Posterior vena cava (tissue), 2 donors: ENCODE measurements around the gene ZNF160. TPM values are rescaled to one million over a fixed set of nuclear protein-coding genes. Genes with fewer than 3 reads are reported as not detected.
"Not testable (repeated sequence)": the region's sequence is repeated elsewhere in the genome, so short reads cannot be mapped to it uniquely, and the experiment has no call there.

Experiments
- DNase-seq: peaks from one replicate; pipeline ENCODE4 v3.0.0-alpha.2; 2020; ENCODE audit warnings: low spot score
- intact Hi-C, 2 donors: fragments of 100-400 bp; cut with DNase I; formaldehyde crosslinking; loops; one replicate each; pipeline versions ENCODE4 v1.14.1 to v1.14.2; 2022 to 2023
- long read RNA-seq, 2 donors: library from polyadenylated mRNA; unstranded; transcript quantifications; one replicate each; pipeline ENCODE4 v2.0.0, GENCODE V29; 2020 to 2021
- total RNA-seq, 2 donors: library from RNA; stranded (reverse); fragmentation: NEBNext Ultra II Directional; extraction: Animal tissue kit (Norgen Biotek cat#: 25700); gene quantifications; one replicate each; pipeline ENCODE4 v1.2.1, GENCODE V29; 2021
- donor health status: DM: yes; HTN: yes; CAD: no.
- donor health status: DM: yes; HTN: yes; CAD: no.

Gene ZNF160
- 10 to 100 TPM; 23.1 to 26.2 TPM for total RNA-seq
- long read RNA-seq, donor 1, full-length matches to known transcripts, result 3 of 6 reads
- long read RNA-seq, donor 1, partial matches to known transcripts, result 0 of 6 reads
- long read RNA-seq, donor 1, other reads (novel, unspliced or antisense), result 3 of 6 reads
- long read RNA-seq, donor 2, partial matches to known transcripts, result 0 of 5 reads
- long read RNA-seq, donor 2, other reads (novel, unspliced or antisense), result 5 of 5 reads

DNA sequence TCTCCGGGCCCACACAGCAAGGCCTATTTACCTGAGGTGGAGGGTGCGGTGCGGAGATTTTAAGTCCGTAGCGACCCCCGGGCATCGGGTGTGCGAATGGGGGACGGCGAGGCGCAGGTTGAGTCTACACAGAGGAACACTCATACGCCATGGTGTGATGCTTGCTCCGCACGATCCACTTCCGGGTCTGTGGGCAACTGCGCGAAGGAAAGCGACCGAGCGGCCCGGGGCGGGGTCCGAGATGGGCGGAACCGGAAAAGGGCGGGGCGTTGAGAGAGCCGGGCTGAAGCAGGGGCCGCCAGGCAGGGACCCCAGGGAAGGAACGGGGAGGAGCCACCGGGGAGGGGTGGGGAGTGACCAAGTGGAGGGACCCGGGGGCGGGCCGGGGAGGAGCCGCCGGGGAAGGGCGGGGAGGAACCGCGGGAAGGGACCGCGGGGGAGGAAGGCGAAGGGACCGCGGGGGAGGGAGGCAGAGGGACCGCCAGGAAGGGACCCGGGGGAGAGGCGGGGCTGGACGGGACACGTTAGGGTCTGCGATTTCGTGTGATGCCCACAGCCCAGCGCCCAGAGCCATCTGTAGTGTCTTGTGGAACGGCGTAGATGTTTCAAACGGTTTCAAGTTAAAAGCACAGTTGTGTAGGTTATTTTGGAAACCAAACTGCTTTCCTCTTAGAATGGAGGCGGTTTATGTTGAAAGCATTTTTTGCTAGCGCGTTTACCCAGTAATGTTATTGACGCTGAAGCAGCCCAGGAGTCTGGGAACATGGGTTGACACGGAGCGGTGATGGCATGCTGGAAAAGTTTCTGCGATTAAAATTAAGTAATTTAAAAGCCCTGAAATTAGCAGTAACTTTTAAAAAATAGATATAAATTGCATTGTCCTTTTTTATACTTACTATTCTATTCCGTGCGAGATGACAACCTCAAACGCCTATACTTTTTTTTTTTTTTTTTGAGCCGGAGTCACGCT lies at the start of gene ZNF160:
Gene ZNF160 (minus strand): TSS at position 189 of the 970 bp plus-strand sequence. CDS start 17,146 bp downstream, outside the sequence.
- peak; percentile 100 for DNase-seq
- intact Hi-C loops, result no loop called here

DNA sequence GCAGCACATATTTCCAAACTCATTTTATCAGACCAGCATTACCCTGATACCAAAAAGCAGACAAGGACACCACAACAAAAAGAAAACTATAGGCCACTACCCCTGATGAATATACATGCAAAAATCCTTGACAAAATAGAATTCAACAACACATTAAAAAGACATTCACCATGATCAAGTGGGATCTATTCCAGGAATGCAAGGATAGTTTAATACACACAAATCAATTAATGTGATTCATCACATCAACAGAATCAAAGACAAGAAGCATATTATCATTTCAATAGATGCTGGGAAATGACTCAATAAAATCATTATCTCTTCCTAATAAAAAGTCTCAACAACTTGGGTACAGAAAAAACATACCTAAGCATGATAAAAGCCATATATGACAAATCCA lies 44.4 kb upstream of the ZNF160 start:
- intact Hi-C loops, result no loop called here
- DNase-seq, result no peak

DNA sequence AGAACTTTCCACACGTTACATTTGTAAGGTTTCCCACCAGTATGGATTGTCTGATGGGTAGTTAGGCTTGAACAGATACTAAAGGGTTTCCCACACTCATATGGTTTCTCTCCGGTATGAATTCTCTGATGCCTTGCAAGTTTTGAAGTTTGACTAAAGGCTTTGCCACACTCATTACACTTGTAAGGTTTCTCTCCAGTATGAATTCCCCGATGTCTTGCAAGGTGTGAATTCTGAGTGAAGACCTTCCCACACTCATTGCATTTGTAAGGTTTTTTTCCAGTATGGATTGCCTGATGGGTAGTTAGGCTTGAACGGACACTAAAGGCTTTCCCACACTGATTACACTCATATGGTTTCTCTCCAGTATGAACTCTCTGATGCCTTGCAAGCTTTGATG lies 37.1 kb upstream of the ZNF160 start:
- intact Hi-C loops, result no loop called here
- no peak for DNase-seq

DNA sequence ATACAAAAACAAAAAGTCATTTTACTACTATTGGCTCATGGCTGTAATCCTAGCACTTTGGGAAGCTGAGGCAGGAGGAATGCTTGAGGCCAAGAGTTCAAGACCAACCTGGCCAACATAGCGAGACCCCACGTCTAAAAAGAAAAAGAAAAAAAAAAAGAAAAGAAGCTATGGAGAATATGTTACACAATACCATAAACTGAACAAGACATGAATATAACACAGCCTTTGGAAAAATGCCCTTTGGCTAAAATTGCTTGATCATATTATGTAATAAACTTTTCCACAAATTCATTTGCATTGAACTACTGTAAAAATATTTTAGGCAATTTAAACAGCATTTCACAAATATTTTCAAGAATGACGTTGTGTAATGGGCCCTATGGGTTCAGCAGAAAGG lies 33.2 kb upstream of the ZNF160 start:
- no peak for DNase-seq
- intact Hi-C loops, result no loop called here

DNA sequence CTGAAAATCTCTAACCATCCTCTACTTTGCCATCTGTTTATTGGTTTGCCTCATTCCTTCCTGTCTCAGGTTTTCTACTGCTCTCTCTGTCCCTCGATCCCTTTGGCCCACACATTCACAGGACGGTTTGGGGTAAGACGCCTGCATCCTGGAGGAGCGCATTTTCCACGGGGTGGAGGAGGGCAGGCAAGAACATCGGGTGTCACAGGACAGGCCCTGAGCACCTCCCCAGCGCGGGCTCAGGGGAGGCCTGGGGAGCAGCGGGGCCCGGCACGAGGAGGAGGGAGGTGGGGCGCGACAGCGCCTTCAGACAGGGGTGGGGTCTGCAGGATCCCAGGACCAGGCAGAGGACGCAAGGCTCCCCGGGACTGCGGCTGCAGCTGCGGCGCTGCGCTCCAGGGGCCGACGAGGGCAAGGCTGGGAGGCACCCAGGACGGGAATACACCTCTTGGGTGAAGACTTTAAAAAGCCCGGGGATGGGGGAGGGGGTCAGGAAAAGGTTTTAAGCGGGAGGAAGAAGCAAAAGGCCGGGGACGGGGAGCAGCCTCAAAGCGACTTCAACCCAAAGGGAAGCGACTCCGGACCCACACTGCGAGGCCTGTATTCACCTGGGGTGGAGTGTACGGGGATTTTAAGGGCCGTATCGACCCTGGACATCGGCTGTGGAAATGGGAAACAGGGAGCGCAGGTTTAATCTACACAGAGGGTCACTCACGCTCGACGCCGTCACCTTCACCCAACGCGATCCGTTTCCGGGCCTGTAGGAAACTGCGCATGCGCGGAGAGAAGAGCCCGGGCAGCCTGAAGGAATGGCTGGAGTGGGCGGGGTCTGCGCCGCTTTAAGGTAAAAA lies 29.1 kb upstream of the ZNF160 start, which contains the start of gene ZNF415:
Gene ZNF415 (minus strand): TSS at position 770 of the 851 bp plus-strand sequence. CDS start 10,234 bp downstream, outside the sequence.
- intact Hi-C loops, result no loop called here

DNA sequence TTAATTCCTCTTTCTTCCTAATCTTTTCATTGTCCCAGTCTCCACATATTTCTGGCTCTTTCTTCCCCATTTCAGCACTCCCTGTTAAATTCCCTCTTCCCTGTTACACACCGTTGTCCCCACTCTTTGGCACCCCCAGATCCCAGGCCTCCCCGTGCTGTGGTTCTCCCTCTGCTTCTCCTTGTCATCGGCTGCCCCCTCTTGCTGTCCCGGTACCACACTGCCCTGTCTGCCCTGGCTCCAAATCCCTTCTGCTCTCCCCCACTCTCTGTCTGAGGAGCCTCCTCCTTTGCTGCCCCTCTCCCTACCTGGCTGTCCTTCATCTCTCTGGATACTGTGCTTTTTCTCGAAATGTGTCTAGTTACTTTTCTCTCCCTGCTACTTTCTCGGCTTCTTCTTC lies 28.5 kb upstream of the ZNF160 start:
- intact Hi-C loops, result no loop called here
- no peak for DNase-seq

More for the DNA sequence above, 29.1 kb upstream of the ZNF160 start, which contains the start of gene ZNF415:
- DNase-seq, result peak; percentile 91

DNA sequence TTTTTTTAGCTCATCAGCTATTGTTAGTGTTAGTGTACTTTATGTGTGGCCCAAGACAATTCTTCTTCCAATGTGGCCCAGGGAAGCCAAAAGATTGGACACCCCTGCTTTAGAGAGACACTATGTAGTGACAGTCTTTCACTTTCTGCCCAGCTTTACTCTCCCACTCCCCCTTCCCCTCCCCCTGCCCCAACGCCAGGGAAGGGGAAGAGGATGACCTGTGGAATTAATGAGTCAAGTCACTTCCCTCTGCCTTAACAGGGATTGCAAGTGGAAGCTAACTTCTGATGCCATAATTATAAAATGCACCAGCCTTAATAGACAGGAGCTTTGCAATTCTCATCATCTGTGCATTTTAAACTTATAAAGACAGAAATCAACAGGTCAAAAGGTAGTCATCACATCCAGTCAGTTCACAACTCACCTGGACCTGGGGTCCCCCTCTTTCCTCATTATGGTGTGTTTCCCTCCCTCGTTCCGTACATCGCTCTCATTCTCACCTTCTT lies 27.9 kb upstream of the ZNF160 start:
- no peak for DNase-seq
- intact Hi-C loops, result no loop called here

DNA sequence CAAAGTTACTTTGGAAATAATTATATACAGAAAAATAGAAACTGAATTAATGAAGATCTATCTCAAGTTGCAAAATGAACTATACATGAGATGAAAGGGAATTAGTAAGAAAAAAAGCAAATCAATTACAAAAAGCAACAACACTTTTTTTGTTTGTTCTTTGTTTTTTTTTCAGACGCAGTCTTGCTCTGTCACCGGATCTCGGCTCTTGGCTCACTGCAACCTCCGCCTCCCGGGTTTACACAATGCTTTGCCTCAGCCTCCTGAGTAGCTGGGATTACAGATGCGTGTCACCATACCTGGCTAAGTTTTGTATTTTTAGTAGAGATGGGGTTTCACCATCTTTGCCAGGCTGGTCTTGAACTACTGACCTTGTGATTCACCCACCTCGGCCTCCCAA lies 27.3 kb upstream of the ZNF160 start:
- no peak for DNase-seq
- intact Hi-C loops, result no loop called here

DNA sequence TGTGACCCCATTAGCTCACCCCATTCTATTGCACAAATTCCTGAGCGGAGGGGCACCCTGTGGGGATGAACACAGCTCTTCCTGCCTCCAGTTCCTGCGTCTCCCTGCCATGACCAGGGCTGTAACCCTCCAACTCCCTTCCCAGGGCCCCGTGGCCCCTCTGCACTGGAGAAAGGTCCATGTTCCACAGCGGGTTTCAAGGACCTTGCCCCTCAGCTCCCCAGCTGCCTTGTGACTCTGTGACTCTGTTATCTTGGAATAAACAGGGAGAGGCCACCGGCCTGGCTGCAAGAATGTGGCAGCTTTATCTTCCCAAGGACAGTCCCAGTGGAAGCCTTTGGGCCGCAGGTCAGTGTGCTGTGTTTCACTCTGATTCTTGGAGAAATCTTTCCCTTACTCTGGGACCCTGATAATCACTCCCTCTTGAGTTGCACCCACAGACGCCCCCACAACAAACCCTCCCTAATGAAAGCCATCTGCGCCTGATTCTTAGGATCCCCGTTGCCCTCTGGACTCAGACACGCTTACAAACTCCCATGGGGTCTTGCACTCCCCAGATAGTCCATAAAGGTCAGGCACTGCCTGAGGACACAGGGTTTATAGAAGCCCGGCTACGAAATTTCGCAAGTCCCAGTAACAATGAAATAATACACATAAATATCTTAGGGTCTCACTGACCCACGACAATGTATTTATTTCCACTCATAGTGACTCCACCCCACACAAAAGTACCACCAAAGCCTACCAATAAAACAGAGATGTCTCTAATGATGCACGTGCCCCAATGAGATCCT lies 23.7 kb upstream of the ZNF160 start:
- intact Hi-C loops, DNase-seq: not testable (repeated sequence)

DNA sequence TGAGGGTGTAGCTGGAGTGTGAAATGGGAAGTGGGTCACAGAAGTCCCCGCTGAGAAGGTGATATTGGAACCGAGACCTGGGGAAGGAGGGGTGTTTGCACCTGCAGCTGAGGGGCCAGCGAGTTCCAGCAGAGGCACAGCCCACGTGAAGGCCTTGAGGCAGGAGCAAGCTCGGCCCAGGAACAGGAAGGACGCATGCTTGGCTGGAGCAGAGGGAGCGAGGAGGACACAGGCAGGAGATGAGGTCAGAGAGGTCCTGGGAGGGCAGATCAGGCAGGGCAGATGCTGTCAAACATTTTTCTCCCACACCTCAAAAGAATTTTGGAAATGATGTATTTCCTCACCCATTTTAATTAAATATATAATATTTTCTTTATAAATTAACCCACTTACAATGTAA lies 20.2 kb upstream of the ZNF160 start:
- intact Hi-C loops, result no loop called here
- no peak for DNase-seq

DNA sequence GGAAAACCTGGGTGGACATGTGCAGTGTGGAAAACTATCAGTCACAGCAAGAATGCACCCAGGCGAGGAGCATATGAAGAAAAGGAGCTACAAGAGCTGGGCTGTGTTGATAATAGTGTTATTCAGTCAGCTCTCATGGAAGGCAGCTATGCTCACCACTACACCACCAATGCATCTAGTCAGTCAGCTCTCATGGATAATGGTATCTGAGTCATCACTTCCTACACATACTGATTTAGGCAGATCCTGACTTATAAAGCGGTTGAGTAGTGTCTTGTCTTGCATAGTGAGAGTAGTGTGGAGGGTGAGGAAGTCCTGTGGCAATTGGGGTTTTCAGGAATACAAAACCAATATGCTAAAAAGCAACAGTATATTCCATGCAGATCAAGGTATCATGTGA lies 9.1 kb upstream of the ZNF160 start:
- intact Hi-C loops, result no loop called here

DNA sequence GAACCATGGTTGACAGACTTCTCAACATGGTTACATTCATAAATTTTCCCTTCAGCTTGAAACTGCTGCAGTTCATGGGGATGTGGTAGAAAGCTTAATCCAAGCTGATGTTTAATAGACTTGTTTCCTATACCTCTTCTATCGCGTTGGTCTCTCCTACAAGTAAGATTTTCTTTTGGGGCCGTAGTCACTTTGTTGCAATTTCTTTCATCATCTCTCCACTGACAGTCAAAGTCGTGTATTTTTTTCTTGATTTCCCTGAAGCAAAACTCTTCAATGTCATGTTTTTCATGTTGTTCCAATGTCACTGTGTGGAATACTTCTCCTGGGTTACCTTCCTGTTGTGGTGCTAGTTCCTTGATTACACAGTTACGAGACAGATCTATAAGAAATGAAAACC lies 6.3 kb upstream of the ZNF160 start:
- DNase-seq, result no peak
- intact Hi-C loops, result no loop called here

More for the DNA sequence above, 9.1 kb upstream of the ZNF160 start:
- DNase-seq, result no peak

DNA sequence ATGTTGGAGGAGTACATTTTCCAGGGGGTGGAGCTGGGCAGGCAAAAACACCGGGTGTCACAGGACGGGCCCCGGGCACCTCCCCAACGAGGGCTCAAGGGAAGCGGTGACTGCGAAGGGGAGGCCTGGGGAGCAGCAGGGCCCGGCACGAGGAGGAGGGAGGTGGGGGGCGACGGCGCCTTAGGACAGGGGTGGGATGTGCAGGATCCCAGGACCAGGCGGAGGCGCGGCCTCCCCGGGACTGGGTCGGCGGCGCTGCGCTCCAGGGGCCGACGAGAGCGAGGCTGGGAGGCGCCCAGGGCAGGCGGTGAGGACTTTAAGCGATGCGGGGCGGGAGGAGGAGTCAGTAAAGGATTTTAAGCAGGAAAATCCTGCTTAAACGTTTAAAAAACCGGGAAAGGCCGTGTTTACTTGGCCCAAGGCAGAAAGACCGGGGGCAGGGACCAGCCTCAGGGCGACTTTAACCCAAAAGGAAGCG lies 427 bp downstream of the ZNF160 start:
- intact Hi-C loops, result no loop called here
- peak; percentile 83 for DNase-seq

DNA sequence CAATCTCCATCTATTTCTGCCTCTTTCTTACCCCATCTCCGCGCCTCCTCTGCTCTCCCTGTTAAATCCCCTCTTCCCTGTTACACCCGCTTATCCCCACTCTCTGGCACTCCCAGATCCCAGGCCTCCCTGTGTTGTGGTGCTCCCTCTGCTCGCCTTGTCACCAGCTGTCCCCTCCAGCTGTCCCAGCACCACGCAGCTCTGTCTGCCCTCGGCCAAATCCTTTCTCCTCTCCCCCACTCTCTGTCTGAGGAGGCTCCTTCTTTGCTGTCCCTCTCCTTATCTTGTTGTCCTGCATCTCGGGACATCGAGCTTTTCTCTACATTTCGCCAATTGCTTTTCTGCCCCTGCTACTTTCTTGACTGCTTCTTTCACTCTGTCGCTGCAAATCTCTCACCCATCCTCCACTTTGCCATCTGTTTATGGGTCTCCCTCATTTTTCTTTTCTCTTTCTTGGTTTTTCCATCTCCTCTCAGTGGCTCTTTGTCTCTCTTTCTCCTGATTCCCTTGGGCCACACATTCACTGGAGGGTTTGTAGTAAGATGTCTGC lies 941 bp downstream of the ZNF160 start:
- intact Hi-C loops, result no loop called here
- no peak for DNase-seq

DNA sequence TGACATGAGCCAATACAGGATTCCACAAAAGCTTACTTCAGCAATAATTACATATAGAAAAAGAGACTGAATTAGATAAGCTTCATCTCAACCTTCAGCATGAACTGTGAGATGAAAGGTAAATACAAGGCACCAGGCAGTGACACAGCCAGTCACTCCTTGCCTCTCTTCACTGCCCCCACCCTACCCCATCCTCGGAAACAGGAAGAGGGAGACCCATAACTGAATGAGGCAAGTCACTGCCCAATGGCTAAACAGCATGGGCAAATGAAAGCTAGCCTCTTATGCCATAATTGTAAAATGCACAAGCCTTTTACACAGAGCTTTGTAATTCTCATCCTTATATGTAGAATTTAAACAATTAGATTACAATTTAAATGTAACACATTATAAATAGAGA lies 1.7 kb downstream of the ZNF160 start:
- intact Hi-C loops, result no loop called here
- no peak for DNase-seq

DNA sequence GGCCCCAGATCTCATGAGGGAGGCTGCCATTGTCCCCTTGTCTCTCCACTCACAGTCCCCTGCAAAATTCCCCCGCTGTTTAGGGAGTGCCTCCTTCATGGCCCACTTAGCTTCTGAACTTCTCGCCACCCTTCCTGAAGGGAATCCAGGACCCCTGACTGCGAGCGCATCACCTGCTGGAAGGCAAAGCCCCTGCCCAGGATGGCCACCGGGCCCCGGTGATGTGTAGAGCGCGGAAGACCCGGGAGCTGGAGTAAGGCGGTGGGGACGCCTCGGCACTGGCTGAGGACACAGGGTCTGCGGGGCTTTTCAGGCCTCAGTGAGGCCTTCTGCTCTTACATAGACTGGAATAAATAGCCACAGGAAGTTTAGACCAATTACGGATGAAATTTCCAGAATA lies 4.7 kb downstream of the ZNF160 start:
- intact Hi-C loops, DNase-seq: not testable (repeated sequence)

DNA sequence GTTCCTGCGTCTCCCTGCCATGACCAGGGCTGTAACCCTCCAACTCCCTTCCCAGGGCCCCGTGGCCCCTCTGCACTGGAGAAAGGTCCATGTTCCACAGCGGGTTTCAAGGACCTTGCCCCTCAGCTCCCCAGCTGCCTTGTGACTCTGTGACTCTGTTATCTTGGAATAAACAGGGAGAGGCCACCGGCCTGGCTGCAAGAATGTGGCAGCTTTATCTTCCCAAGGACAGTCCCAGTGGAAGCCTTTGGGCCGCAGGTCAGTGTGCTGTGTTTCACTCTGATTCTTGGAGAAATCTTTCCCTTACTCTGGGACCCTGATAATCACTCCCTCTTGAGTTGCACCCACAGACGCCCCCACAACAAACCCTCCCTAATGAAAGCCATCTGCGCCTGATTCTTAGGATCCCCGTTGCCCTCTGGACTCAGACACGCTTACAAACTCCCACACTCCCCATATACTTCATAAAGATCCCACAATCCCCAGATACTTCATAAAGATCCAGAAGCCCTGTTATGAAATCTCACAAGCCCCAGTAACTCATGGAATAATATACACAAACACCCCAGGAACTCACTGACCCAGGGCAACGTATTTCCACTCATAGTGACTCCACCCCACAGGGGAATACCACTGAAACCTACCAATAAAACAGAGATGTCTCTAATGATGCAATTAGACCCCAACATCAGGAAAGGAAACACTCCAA lies 6.1 kb downstream of the ZNF160 start:
- DNase-seq, intact Hi-C loops: not testable (repeated sequence)
